HG03520 (cell line): ENCODE measurements around the gene YPEL3.
"Not testable (repeated sequence)": the region's sequence is repeated elsewhere in the genome, so short reads cannot be mapped to it uniquely, and the experiment has no call there.

Experiments used
- ATAC-seq: cut with Tn5 transposase; IDR thresholded peaks from one replicate; pipeline ENCODE4 v1.9.1; 2021; ENCODE audit warnings: mild to moderate bottlenecking, moderate library complexity; ENCODE audit not compliant: unreplicated experiment

Gene YPEL3

DNA sequence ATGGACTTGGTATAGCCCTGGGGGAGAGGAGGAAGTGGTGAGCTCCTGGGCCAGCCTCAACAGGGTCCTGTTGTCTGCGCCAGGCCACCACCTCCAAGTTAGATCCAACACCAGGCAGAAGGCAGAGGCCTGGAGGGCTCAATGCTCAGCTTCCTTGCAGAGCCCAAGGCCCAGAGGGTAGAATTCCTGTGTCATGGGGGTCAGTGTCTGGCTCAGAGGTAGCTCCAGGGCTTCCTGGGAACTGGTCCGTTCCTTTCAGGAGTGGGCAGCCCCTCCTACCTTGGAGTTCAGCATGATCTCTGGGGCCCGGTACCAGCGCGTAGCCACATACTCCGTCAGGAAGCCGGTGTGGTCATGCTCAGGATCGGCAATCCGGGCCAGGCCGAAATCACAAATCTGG lies 21.8 kb upstream of the YPEL3 start:
- ATAC-seq: no peak

DNA sequence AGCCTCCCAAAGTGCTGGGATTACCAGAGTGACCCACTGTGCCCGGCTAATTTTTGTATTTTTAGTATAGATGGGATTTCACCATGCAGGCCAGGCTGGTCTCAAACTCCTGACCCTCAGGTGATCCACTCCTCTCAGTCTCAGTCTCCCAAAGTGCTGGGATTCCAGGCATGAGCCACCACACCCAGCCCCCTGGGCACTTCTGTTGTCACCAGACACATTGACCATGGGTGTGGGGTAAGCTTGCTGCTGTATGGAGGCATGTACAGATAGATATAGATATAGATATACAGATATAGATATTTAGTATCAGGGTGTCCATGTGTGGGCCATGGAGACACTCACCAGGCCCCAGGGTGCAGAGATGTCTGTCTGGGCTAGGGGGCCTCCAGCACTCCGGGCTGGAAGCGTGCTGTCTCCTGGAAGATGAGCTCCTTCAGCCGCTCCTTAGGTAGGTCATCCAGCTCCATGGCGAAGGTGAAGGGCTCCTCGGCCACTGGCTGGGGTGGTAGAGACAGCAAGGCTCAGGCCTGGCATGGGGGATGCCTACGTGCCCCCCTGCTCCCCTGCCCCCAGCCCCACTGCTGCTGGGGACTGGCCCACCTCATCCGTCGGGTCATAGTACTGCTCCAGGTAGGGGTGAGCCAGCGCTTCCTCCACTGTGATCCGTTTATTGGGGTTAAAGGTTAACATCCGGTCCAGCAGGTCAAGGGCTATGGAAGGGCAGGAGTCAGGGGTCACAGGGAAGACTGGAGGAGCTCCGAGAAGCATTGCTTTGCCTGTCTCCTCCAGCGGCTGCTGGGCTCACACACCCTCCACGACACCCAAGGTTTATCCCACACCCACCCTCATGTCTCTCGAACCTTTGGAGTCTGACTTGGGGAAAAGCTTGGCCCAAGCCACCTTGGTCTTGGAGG lies 20.5 kb upstream of the YPEL3 start:
- no peak for ATAC-seq

DNA sequence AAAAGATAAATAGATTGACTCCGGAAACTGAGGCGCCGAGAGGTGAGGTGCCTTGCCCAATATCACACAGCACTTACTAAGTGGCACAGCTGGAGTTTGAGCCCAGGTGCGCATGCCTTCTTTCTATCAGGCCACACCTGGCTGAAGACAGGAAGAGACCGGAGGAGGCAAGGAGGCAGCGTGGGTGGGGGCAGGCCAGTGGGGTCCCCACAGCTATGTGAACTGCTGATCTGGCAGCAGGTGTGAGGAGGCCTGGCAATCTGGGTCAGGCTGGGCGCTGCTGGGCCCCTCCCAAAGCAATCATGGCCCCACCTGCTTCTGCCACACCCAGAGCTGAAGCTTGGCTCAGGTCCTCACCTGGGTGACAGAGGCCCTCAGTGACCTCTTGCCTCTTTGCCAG lies 19.2 kb upstream of the YPEL3 start:
- no peak for ATAC-seq

DNA sequence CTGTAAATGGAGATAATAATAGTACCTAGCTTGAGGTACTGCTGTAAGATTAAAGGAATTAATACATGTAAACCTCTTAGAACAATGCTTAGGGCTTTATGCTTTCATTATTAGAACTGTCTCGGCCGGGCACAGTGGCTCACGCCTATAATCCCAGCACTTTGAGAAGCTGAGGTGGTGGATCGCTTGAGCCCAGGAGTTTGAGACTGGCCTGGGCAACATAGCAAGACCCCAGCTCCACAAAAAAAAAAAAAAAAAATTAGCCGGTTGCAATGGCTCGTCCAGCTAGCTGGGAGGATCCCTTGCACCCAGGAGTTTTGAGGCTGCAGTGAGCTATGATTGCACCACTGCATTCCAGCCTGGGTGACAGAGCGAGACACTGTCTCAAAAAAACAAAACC lies 18.8 kb upstream of the YPEL3 start:
- ATAC-seq: not testable (repeated sequence)

DNA sequence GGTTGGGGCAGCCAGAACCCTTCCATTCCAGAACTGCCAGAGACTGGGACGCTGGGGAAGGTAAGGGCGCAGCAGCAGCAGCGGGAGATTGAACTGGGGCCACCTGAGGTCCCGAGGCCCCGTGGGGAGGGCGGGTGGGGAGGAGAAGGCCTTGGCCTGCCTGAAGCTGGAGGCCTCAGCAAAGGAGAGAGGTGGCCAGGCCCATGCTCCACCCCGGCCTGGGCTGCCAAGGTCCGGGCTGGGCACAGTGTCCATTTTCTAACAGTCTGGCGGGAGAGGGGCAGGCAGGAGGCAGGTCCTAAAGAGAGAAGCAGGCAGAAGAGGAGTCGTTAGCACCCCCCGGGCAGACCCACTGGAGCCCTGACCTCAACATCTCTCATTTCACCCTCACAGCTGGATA lies 18.4 kb upstream of the YPEL3 start:
- ATAC-seq: no peak

DNA sequence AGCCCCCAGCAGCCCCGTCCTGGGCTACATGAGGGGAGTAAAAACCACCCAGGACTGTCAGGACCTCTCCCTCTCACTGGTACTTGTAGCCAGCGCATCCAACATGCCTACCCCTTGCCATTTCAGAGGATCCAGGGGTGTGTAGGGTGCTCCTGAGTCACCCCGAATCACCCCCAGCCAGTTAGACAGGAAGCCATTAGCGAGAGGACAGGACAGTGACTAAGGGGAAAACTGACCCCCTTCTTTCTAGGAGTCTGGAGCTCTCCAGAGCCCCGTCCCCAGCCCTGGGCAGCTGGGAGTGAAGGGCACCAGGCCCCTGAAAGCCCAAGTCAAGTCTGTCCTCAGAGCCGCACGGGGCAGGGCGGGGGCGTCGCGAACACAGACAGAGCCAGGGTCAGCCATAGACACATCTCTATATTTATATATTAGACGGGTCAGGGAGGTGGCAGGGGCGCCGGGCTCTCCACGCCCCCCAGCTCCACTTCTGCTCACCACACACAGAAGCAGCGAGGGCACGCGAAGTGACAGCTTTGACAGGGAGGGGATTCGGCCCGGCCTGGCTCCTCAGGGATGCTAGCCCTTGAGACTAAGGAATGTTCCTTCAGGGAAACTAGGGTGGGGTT lies 17.8 kb upstream of the YPEL3 start:
- ATAC-seq: no peak

DNA sequence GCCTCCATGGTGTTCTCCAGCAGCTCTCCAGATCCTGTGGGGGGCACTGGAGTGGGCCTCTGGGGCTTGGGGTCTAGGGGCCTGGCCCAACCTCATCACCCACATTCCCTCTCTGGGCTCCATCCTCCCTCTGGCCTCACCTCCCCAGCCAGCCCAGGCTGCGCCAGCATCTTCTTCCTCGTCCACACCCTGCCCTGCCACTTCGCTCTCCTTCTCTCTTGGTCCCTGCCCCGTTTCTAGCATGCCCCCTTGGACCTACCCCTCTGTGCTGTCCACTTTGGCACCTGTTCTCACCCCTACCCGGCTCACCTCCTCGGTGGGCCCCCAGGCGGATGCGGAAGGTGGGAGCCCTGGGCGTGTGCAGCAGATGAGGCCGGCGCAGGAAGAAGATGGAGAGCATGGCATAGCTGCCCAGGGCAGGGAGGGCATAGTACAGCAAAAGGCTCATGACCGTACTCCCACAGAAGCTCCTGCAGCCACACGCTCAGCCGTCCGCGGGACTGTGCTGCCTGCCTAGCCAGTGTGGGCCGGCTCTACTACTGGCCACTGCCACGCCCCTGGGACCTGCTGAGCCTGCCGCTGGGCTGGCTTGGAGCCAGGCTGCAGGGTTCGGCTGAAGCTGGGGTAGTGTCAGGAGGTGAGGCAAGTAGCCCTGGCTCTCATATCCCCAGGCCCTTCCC lies 17.2 kb upstream of the YPEL3 start, which contains the start of gene GDPD3:
Gene GDPD3, minus strand, starts transcription at position 507 of the 680 bp plus-strand sequence. Its CDS starts 59 bp downstream, at position 448.
- ATAC-seq: no peak

DNA sequence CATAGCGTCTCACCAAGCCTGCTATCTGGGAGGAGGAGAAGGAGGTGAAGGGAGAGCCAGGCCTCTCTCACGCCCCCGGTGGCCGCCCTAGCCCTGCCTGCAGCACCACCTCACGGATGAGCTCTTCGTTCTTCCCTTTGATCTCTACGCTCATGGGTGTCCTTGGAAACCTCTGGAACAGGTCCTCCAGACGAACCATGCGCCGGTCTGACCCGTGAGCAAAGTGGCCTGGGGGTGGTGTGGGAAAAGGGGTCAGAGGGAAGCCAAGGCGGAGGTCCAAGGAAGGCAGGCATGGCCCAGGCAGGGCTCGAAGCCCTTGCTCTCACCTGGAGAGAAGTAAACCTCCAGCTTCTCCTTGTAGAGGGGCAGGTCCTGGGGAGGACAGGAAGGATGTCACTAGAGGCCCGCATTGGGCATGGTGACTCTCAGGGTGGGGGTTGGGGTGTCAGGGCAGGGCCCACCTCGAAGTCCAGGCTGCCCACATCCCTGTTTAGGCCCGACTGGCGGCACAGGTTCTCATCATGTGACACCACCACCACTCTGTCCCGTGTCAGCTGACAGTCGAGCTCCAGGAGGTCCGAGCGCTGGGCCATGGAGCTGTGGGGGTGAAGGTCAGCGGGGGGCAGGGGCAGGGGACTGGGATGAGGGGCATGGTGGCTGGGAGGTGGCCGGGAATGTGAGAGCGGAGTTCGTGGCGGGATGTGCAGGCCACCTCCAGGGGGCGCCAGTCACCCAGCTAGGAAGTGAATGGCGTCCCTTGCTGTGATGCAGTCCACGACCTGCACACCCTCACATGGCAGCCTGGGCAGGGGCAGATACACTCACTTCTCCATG lies 16.4 kb upstream of the YPEL3 start:
- no peak for ATAC-seq

DNA sequence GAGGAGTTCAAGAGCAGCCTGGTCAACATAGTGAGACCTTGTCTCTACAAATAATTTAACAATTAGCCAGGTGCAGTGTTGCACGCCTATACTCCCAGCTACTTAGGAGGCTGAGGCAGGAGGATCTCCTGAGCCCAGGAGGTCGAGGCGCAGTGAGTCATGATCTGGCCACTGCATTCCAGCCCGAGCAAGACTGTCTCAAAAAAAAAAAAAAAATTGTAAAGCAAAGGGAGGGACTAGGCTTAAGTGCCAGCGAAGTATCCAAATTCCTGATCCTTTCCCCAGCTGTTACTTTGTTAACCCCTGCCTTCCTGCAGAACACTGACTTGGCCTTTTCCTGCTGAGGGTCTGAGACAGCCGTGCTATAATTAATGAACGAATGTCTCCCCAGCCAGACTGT lies 14.6 kb upstream of the YPEL3 start:
- ATAC-seq: no peak

DNA sequence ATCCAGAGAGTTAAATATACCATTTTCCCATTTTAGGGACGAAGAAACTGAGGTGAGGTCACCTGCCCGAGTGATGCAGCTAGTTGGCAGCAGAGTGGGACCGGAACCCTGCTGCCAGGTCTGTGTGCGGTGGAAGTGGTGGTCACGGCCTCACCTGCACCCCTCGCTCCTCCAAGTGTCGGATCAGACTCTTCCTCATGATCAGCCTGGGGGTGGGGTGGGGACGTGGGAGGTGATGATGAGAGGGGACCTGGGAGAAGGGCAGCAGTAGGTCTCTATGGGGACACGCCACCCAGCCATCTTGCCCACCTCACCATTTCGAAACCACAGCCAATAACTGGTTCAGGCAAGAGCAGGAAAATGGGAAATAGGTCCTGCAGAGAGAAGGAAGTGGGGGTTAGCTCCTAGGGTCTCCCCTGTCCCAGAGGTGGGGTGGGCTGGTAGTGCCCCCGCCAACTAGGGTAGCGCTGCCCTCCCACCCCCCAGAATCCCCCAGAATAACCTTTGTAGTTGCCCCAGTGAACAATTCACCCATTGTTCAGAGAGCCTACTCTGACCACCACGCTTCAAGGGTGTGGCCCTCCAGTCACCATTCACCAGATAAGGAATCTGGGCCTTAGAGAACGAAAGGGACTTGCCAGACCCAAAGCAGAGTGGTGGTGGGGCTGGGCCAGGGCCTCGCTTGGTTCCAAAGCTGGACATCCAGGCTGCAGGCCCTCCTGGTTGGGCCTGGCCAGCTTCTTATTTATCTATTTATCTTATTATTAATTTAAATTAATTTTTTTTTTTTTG lies 12.2 kb upstream of the YPEL3 start:
- ATAC-seq: no peak

DNA sequence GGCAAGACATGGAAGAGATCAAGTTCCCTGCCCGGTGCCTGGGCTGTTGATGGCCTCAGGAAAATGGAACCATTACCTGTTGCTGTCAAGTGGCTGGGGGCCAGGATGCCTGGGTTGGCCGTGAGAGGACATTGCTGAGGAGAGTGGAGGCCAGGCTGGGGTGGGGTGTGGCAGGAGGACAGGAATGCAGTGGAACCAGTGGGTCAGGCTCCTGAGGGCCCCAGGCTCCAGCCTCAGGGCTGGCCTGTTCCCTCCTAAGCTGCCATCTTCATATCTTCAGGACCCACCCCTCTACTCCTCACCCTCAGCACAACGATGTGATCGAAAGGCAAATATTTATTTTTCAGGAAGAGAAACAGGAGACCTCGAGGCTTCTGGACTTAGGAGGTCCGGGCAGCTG lies 8.5 kb upstream of the YPEL3 start:
- ATAC-seq: no peak

DNA sequence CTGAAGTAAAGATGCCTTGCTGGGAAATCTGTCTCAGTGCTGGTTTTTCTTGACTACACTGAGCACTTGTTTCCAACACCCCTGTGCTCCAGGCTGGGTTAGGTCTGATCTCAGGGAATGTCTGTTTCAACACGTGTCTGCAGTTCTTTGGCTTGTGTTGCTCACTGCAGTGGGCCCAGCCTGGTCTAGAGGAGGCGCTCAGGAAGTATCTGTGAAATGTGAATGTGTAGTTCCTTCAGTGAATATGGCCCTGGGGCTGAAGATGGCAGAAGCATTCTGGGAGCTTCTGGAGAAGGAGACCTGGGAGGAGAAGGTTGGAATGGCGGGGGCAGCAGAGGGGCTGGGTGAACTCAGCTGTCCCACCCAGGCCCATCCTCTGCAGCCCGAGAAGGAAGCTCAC lies 8.1 kb upstream of the YPEL3 start:
- ATAC-seq: no peak

DNA sequence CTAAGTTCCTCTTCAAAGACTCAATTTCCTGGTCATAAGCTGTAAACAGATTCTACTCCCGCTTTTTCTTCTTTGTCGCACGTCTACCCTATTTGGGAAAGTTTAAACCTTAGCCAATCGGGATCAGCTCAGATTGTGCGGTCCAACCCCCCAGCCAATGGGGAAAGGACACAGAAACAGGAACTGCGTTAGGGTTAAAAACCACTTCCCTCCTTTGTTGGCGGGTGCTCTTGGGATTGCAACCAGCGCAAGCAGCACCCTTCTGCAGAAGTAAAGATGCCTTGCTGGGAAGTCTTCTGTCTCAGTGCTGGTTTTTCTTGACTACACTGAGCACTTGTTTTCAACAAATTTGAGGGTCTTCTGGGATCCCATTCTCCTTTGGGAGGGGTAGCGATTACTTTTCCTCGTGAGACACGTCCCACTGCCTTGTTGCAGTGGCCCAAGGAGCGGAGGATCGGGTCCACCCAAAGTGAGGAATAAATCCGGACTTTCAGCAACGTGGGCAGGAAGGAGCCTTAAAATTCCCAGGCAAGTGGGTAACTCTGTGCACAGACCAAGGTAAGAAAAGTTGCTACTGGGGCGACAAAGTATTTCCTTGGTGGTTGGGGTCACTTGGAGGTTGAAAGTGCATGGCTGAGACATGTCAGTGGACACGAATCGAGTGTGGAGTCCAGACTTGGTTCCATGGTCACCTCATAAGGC lies 1.0 kb upstream of the YPEL3 start:
- no peak for ATAC-seq

DNA sequence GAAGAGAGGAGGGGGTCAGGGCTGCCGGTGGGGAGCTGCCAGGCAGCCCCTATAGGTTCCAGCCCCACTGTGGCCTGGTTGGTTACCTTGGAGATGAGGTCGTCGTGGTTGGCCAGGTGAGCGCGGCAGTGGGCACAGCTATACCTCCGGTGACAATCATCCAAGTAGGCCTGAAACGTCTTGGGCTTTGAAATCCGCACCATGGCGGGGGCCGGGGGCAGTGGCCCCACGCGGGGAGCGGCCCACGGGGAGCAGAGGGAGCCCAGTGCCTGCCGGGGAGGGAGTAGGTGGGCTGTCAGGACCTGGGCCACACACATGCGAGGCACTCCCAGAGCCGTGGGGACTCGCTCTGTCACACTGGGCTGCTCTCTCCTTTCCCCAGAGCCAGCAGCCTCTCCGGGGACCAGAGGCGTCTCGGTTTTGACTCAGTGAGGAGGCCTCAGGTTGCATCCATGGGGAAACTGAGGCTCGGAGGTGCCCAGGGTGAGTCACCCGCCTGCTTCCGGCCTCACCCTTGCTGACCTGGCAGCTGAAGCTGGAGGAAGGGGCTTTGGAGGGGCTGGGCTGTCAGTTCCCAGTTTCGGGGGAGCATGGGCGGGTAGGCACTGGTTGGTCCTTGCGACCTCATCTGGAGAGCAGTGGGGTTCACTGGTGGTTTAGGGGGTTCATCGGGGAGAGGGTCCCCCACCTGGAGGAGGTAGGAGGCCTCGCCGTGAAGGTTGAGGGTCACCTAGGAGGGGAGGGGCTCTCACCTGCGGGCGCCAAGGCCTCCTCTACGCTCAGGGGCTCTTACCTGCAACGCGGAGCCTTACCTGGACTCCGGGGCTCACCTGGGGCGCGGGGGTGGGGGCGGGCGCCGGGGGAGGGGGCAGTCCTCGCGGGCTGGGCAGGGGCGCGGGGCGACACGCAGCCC lies 591 bp downstream of the YPEL3 start:
- no peak for ATAC-seq

DNA sequence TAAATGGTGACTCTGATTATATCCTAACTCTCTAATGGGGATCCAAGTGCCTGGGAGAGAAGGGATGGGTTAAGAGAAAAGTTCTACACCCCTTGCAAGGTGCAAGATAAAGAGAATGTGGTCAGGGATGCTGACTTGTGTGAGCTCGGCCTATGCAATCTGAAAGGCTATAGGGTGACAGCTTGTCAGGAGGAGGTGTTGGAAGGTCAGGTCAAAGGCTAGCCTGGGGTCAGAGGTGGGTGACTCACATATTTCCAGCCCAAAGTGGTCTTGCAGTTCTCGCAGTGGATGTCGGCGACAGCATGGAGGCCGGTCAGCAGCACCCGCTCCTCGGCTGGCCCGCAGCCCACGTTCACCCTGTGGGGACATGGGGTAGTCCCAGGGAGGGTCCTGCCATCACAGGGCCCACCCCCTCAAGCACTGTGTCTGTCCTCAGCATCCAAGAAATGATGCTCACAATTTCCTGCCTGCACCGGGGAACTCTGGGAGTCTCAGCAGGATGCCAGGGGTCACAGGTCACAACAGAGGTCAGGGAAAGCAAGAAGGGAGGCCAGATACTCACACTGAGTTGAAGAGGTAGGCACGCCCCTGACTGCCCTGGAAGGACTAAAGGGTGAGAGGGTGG lies 1.4 kb downstream of the YPEL3 start:
- no peak for ATAC-seq

DNA sequence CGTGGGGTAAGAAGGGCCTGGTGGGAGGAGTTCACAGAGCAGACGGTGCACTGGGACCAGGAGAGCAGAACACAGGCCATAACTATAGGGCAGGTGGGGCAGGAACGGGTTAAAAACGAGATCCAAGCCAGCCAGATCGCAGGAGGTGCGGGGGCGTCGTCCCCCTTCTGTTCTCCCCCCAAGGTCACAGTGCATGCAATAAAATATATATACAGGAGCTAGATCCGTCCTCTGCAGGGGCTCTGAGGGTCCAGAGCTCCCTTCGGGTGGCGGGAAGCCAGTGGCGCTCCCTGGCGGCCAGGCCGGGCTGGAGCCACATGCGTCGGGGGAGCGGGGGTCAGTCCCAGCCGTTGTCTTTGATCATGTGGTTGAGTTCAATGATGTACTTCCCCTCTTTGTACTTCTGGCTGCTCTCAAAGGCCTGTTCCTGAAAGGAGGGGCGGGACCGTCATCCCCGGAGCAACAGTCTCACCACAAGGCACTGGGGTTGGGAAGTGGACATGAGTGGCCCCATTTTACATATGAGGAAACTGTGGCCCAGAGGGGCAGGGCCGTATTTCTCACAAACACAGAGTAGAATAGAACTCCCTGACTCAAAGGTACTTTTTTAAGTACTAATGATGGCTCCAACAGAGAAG lies 3.5 kb downstream of the YPEL3 start:
- peak; percentile 38 for ATAC-seq
